GM23248 (cell line): Measurements from ENCODE around the gene ERCC6L2.

Experiments
- EZH2 ChIP-seq: fragments of 200-600 bp; sonication (generic); IDR thresholded peaks from 2 replicates; pipeline ENCODE4 v1.6.1; 2018; ENCODE audit warnings: antibody characterized with exemption, mild to moderate bottlenecking; ENCODE audit not compliant: insufficient read depth, poor library complexity, severe bottlenecking
- EZH2phosphoT487 ChIP-seq: fragments of 200-600 bp; sonication (generic); IDR thresholded peaks from 2 replicates; pipeline ENCODE4 v1.6.1; 2018; ENCODE audit warnings: antibody characterized with exemption, moderate library complexity, mild to moderate bottlenecking, low read depth; ENCODE audit not compliant: insufficient read depth

GRCh38 chr9:95830768-95831167 is 44.7 kb upstream of the ERCC6L2 start:
- TF ChIP-seq EZH2 (no peak), EZH2phosphoT487 (no peak)
